GM12878 (cell line): Measurements from ENCODE around the gene SHMT1. TPM values are rescaled to one million over a fixed set of nuclear protein-coding genes. Genes with fewer than 3 reads are reported as not detected.

Source experiments
- ATAC-seq: fragments of 200-7000 bp; cut with Tn5 transposase; 3 replicates; pipeline ENCODE4 v1.9.1; 2020; ENCODE audit warnings: mild to moderate bottlenecking, moderate library complexity
- BruUV-seq: library from RNA; stranded (reverse); fragments of 400-500 nt; replicated peaks from 2 replicates; lab custom pipeline; 2021; lab: Mats Ljungman, UMichigan
- CTCF ChIA-PET: fragments of 300-600 bp; sonication (Branson Sonifier 250); formaldehyde crosslinking; extraction: SDS; loops from one replicate; lab custom pipeline; 2021; ENCODE audit warnings: inconsistent platforms; lab: Yijun Ruan, JAX
- POLR2A ChIA-PET: fragments of 350-600 bp; formaldehyde crosslinking; extraction: SDS; loops from one replicate; lab custom pipeline; 2021; ENCODE audit warnings: inconsistent platforms; lab: Charles Lee
- RAD21 ChIA-PET: fragments of 300-600 bp; sonication (Branson Sonifier 250); formaldehyde crosslinking; loops from one replicate; lab custom pipeline; 2023; ENCODE audit warnings: antibody characterized with exemption; ENCODE audit not compliant: unreplicated experiment; lab: Charles Lee
- SMC1A ChIA-PET: fragments of 300-600 bp; sonication (Branson Sonifier 250); formaldehyde crosslinking; loops from one replicate; lab custom pipeline; 2023; ENCODE audit not compliant: unreplicated experiment, uncharacterized antibody; lab: Charles Lee
- DNase-seq: peaks from one replicate; pipeline ENCODE4 v3.0.0-alpha.2; 2011; ENCODE audit warnings: low read depth, low spot score
- FAIRE-seq: peaks from 3 replicates; lab custom pipeline; 2011; peaks lifted over from hg19 to GRCh38; lab: Jason Lieb, UNC
- H2AFZ ChIP-seq: 2 replicates; pipeline ENCODE4 v1.6.0; 2011; ENCODE audit warnings: low read depth, low read length, control low read depth; ENCODE audit not compliant: control insufficient read depth
- H3K27ac ChIP-seq: 2 replicates; pipeline ENCODE4 v1.5.1; 2011; ENCODE audit warnings: control low read depth; ENCODE audit not compliant: control insufficient read depth, insufficient read depth
- H3K27me3 ChIP-seq, 2 experiments: replicated peaks in 1 of 2; 2 replicates each; pipeline versions ENCODE4 v1.6.0 to v1.6.1; 2011; ENCODE audit warnings: low read length in 1 of 2; ENCODE audit not compliant: control insufficient read depth in 2 of 2, insufficient read depth in 2 of 2
- H3K36me3 ChIP-seq, 2 experiments: 2 replicates each; pipeline ENCODE4 v1.5.1; 2011; ENCODE audit warnings: low read length in 1 of 2; ENCODE audit not compliant: control insufficient read depth in 2 of 2, insufficient read depth in 2 of 2
- H3K4me1 ChIP-seq: 2 replicates; pipeline ENCODE4 v1.6.1; 2011; ENCODE audit warnings: mild to moderate bottlenecking, low read length, moderate library complexity, mixed read lengths; ENCODE audit not compliant: control insufficient read depth, insufficient read depth
- H3K4me2 ChIP-seq: 2 replicates; pipeline ENCODE4 v1.6.0; 2011; ENCODE audit warnings: control low read depth; ENCODE audit not compliant: control insufficient read depth, insufficient read depth
- H3K4me3 ChIP-seq: fragments of 200-600 bp; sonication (generic); 2 replicates; pipeline ENCODE4 v1.5.1; 2016
- H3K79me2 ChIP-seq: 2 replicates; pipeline ENCODE4 v1.6.0; 2011; ENCODE audit warnings: low read length; ENCODE audit not compliant: control insufficient read depth, insufficient read depth
- H3K9ac ChIP-seq: 2 replicates; pipeline ENCODE4 v1.8.0; 2011; ENCODE audit warnings: low read length, control low read depth, mixed read lengths; ENCODE audit not compliant: control insufficient read depth, insufficient read depth
- H3K9me3 ChIP-seq: replicated peaks from 3 replicates; pipeline ENCODE4 v1.5.1; 2011; ENCODE audit warnings: mild to moderate bottlenecking, low read length; ENCODE audit not compliant: control insufficient read depth, insufficient read depth
- H4K20me1 ChIP-seq: 2 replicates; pipeline ENCODE4 v1.6.0; 2011; ENCODE audit not compliant: control insufficient read depth, insufficient read depth
- BACH1 ChIP-seq: fragments of 450-650 bp; IDR thresholded peaks from 2 replicates; pipeline ENCODE4 v1.6.1; 2017; ENCODE audit warnings: mild to moderate bottlenecking, borderline replicate concordance
- CHD2 ChIP-seq: IDR thresholded peaks from 2 replicates; pipeline ENCODE4 v1.6.1; 2011; ENCODE audit warnings: low read depth, low read length, improper control_type of control experiment, borderline replicate concordance
- DPF2 ChIP-seq: fragments of 450-650 bp; IDR thresholded peaks from 2 replicates; pipeline ENCODE4 v1.6.1; 2017; ENCODE audit warnings: mild to moderate bottlenecking
- EP300 ChIP-seq, 2 experiments: fragments of 150-350 bp in 1 of 2; IDR thresholded peaks; 2 replicates each; pipeline ENCODE4 v1.6.1; 2011 to 2012; ENCODE audit warnings: low read depth in 2 of 2, low read length in 2 of 2, borderline replicate concordance in 1 of 2, improper control_type of control experiment in 1 of 2, inconsistent platforms in 1 of 2; ENCODE audit not compliant: control insufficient read depth in 1 of 2
- EZH2 ChIP-seq: IDR thresholded peaks from 2 replicates; pipeline ENCODE4 v1.6.1; 2012; ENCODE audit warnings: low read depth, mild to moderate bottlenecking, control low read depth, inconsistent platforms, low read length, borderline replicate concordance; ENCODE audit not compliant: control insufficient read depth
- GABPA ChIP-seq: IDR thresholded peaks from 2 replicates; pipeline ENCODE4 v1.6.1; 2014; ENCODE audit warnings: antibody characterized with exemption, low read depth, mild to moderate bottlenecking, inconsistent platforms
- IKZF2 ChIP-seq, 2 experiments: fragments of 450-650 bp; IDR thresholded peaks; 2 replicates each; pipeline ENCODE4 v1.6.1; 2017; ENCODE audit warnings: mild to moderate bottlenecking in 2 of 2, moderate library complexity in 2 of 2
- RBBP5 ChIP-seq: fragments of 200-600 bp; sonication (generic); conservative IDR thresholded peaks from 2 replicates; pipeline ENCODE4 v1.6.1; 2016
- RELB ChIP-seq: fragments of 450-650 bp; IDR thresholded peaks from 2 replicates; pipeline ENCODE4 v1.6.1; 2017; ENCODE audit warnings: low read depth, mild to moderate bottlenecking, moderate library complexity
- SMAD1 ChIP-seq: fragments of 450-650 bp; IDR thresholded peaks from 2 replicates; pipeline ENCODE4 v1.6.1; 2018; ENCODE audit warnings: mild to moderate bottlenecking, low read depth; ENCODE audit not compliant: partially characterized antibody
- SP1 ChIP-seq: IDR thresholded peaks from one replicate; pipeline ENCODE4 v1.6.1; 2011; ENCODE audit warnings: low read depth, low read length
- SRF ChIP-seq, 2 experiments: IDR thresholded peaks; 2 replicates each; pipeline ENCODE4 v1.6.1; 2011; ENCODE audit warnings: low read depth in 2 of 2, low read length in 2 of 2, mild to moderate bottlenecking in 1 of 2, moderate library complexity in 1 of 2
- TBL1XR1 ChIP-seq: IDR thresholded peaks from 2 replicates; pipeline ENCODE4 v1.6.1; 2012; ENCODE audit warnings: low read depth, low read length, improper control_type of control experiment
- TCF7 ChIP-seq: IDR thresholded peaks from 2 replicates; pipeline ENCODE4 v1.6.1; 2014; ENCODE audit warnings: antibody characterized with exemption, borderline replicate concordance
- ZBTB4 ChIP-seq: fragments of 450-650 bp; formaldehyde crosslinking; IDR thresholded peaks from 2 replicates; pipeline ENCODE4 v1.4.0; 2022; ENCODE audit warnings: mild to moderate bottlenecking, moderate library complexity
- WGBS: methylation state at CpG from one replicate; pipeline ENCODE4 v1.1.6; 2016; ENCODE audit warnings: low lambda C conversion rate; ENCODE audit not compliant: insufficient replicate concordance, insufficient coverage; ENCODE audit errors: missing lambda C conversion rate; 5-methylcytosine and 5-hydroxymethylcytosine counted together
- in situ Hi-C: fragments of 300-500 bp; cut with MboI; formaldehyde crosslinking; loops from 9 replicates; pipeline ENCODE4 v1.14.3; 2018; ENCODE audit warnings: mixed read lengths
- intact Hi-C: fragments of 100-400 bp; cut with micrococcal nuclease; formaldehyde crosslinking; loops from one replicate; pipeline ENCODE4 v1.14.2; 2022; ENCODE audit not compliant: unreplicated experiment
- polyA plus RNA-seq, 11 experiments: library from polyadenylated mRNA; depleted of rRNA in 4 of 11; unstranded in 6 of 11; stranded (reverse) in 5 of 11; fragments of >200 nt; fragmentation: Nextera tagmentation in 4 of 11; fragmentation: Illumina TruSeq in 1 of 11; extraction: Ambion mirVana in 4 of 11; extraction: Trizol in 1 of 11; gene quantifications; 1 replicate in 1 of 11; 2 replicates in 10 of 11; pipeline versions ENCODE4 v1.2.1 to v1.2.3, GENCODE V29; 2011 to 2016; ENCODE audit warnings: inconsistent platforms in 2 of 11, missing spikeins in 2 of 11, low read depth in 1 of 11
- total RNA-seq, 4 experiments: library from RNA; depleted of rRNA in 3 of 4; stranded (reverse); fragments of >200 nt in 3 of 4; fragmentation: Illumina TruSeq in 1 of 4; extraction: Trizol in 1 of 4; gene quantifications; 2 replicates each; pipeline versions ENCODE4 v1.2.1 to v1.2.3, GENCODE V29; 2013 to 2021

The SHMT1 gene
- total and polyA plus RNA-seq, 10 of the 15 experiments (the other 5 are each of a cell fraction or from before 2014, with no cell fraction given): 5.2 to 60.1 (median 34.6) TPM

- TF ChIP-seq IKZF2 (IDR thresholded peaks at IDR 0.05) (no peak), DPF2 (no peak), GABPA (no peak), SP1 (no peak), RBBP5 (no peak)
- TF ChIP-seq, all 136 proteins: peak for 0
Observed at GRCh38 chr17:18360518-18360917, 2.8 kb downstream of the SHMT1 start (continued).

- CTCF ChIA-PET: no interaction called here
- WGBS: 88% methylated on average over 10 of the region's 10 CpGs
- no peak for TF ChIP-seq SRF (IDR thresholded peaks at IDR 0.05; ENCODE audit: low read depth in 2 of 2, low read length in 2 of 2)
- no peak for TF ChIP-seq BACH1
- no peak for TF ChIP-seq TBL1XR1
- TF ChIP-seq SMAD1: no peak
- no peak for TF ChIP-seq EZH2
- no peak for TF ChIP-seq GABPA
- no peak for TF ChIP-seq RELB
- no peak for TF ChIP-seq ZBTB4 (CRISPR knock-in tag)
- no peak for TF ChIP-seq TCF7
- no peak for TF ChIP-seq CHD2
- TF ChIP-seq EP300 (IDR thresholded peaks at IDR 0.05; ENCODE audit: borderline replicate concordance in 1 of 2, control insufficient read depth in 1 of 2, low read depth in 2 of 2, low read length in 2 of 2): no peak
Observed at GRCh38 chr17:18356624-18357023, 6.7 kb downstream of the SHMT1 start.

More at GRCh38 chr17:18356624-18357023, 6.7 kb downstream of the SHMT1 start:
- ChIA-PET POLR2A (interaction anchor here (0.6 kb wide), 1 partner anchor 130 kb away, joined by 9 read pairs; no protein-coding TSS in a partner anchor), RAD21 (no interaction called here), SMC1A (no interaction called here)
- peaks cover 0 to 4% of the 10 kb centered on the region in 2 experiments; a peak in 3 of 4 replicates for H3K36me3 ChIP-seq
- H3K4me2 ChIP-seq: no peak overlapping the region
- no peak overlapping the region for H2AFZ ChIP-seq
- H3K27ac ChIP-seq: no peak overlapping the region
- BruUV-seq: no TSS peak
- H3K4me3 ChIP-seq: no peak overlapping the region
- H3K27me3 ChIP-seq: no peaks in the 10 kb centered on the region
- no peak overlapping the region for H3K9ac ChIP-seq
- FAIRE-seq (no peak), ATAC-seq (no peak), DNase-seq (no peak)
- intact Hi-C loops (no loop called here), in situ Hi-C loops (loop anchor here (5.0 kb wide), 1 partner anchor 49 kb away; no protein-coding TSS in a partner anchor)
- H3K79me2 ChIP-seq: peaks cover under 1% of the 10 kb centered on the region; the same call in 1 of the 2 replicates
- no peaks in the 10 kb centered on the region for H3K9me3 ChIP-seq
- H4K20me1 ChIP-seq: no peaks in the 10 kb centered on the region
- no peaks in the 10 kb centered on the region for H3K4me1 ChIP-seq
